IPS-20b (cell line): Measurements from ENCODE around the gene ZDHHC11.
"Not testable (repeated sequence)": the region's sequence is repeated elsewhere in the genome, so short reads cannot be mapped to it uniquely, and the experiment has no call there.

Experiments
- H3K27ac ChIP-seq: one replicate; pipeline ENCODE4 v1.5.1; 2013; ENCODE audit warnings: low read length
- H3K27me3 ChIP-seq: 2 replicates; pipeline ENCODE4 v1.6.1; 2013; ENCODE audit warnings: mild to moderate bottlenecking, low read length, inconsistent platforms; ENCODE audit not compliant: insufficient read depth
- H3K36me3 ChIP-seq: 2 replicates; pipeline ENCODE4 v1.6.1; 2013; ENCODE audit warnings: low read depth, mild to moderate bottlenecking, inconsistent platforms, low read length, moderate library complexity; ENCODE audit not compliant: insufficient read depth
- H3K4me1 ChIP-seq: 2 replicates; pipeline ENCODE4 v1.6.1; 2013; ENCODE audit warnings: mild to moderate bottlenecking, control low read depth, inconsistent platforms, low read length, moderate library complexity; ENCODE audit not compliant: insufficient read depth
- H3K4me3 ChIP-seq: 2 replicates; pipeline ENCODE4 v1.5.1; 2013; ENCODE audit warnings: mild to moderate bottlenecking, low read length, inconsistent platforms
- H3K9ac ChIP-seq: 2 replicates; pipeline ENCODE4 v1.6.1; 2013; ENCODE audit warnings: low read depth, mild to moderate bottlenecking, inconsistent platforms, low read length, moderate library complexity
- H3K9me3 ChIP-seq: 2 replicates; pipeline ENCODE4 v1.6.1; 2013; ENCODE audit warnings: mild to moderate bottlenecking, low read depth, low read length, inconsistent platforms; ENCODE audit not compliant: insufficient read depth

The ZDHHC11 gene

DNA sequence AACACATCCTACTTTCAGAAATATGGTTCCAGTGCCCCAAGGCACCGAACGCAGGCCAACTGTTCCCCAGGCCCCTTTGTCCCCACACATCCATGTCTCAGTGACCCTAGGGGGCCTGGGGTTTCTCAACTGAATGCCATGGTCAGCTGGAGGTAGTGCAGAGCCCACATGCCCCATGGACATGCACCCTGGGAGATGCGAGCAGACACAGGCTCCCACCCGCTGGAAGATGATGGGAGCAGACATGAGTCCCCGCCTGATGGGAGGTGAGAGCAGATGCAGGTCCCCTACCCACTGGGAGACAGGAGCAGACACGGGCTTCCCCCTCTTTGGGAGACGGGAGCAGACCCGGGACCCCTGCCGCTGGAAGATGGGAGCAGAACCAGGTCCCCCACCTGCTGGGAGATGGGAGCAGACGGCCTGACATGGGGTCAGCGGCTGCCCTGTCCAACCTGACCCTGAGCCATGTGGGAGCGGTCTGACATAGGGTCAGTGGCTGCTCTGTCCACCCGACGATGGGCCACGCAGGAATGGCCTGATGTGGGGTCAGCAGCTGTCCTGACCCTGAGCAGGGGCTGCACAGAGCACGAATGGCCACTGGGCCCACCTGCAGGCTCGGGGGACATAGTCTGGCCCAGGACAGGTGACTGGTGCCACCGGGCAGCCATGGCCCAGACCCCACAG is 84.7 kb downstream of the ZDHHC11 start:
- H3K9ac ChIP-seq = no peak overlapping the region
- no peaks in the 10 kb centered on the region for H3K4me1 ChIP-seq
- H3K27me3 ChIP-seq = no peaks in the 10 kb centered on the region
- no peaks in the 10 kb centered on the region for H3K36me3 ChIP-seq
- no peak overlapping the region for H3K4me3 ChIP-seq
- no peak overlapping the region for H3K27ac ChIP-seq
- H3K9me3 ChIP-seq = no peaks in the 10 kb centered on the region; the same call in 1 of the 2 replicates

DNA sequence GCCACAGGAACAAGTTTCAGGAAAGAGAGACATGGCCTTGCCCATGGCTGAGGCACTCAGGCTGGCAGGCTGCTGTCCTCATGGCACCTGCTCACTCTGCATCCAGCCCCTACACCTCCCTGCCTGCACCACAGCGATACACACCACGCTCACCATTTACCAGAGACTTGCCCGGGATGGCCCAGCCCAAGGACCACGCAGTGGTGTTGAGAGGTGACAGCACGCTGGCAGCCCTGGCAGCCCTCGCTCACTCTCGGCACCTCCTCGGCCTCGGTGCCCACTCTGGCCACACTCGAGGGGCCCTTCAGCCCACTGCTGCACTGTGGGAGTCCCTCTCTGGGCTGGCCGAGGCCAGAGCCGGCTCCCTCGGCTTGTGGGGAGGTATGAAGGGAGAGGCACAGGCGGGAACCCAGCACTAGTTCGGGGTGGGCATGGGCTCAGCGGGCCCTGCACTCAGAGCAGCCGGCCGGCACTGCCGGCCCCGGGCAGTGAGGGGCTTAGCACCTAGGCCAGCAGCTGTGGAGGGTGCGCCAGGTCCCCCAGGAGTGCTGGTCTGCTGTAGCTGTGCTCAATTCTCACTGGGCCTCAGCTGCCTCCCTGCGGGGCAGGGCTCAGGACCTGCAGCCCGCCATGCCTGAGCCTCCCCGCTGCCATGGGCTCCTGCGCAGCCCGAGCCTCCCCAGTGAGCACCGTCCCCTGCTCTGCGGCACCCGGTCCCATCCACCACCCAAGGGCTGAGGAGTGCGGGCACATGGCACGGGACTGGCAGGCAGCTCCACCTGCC is 86.6 kb downstream of the ZDHHC11 start:
- H3K27ac ChIP-seq = no peak overlapping the region
- H3K9ac ChIP-seq = no peak overlapping the region
- no peaks in the 10 kb centered on the region for H3K27me3 ChIP-seq
- no peaks in the 10 kb centered on the region for H3K36me3 ChIP-seq
- no peak overlapping the region for H3K4me3 ChIP-seq
- no peaks in the 10 kb centered on the region; the same call in 1 of the 2 replicates for H3K9me3 ChIP-seq
- no peaks in the 10 kb centered on the region for H3K4me1 ChIP-seq

DNA sequence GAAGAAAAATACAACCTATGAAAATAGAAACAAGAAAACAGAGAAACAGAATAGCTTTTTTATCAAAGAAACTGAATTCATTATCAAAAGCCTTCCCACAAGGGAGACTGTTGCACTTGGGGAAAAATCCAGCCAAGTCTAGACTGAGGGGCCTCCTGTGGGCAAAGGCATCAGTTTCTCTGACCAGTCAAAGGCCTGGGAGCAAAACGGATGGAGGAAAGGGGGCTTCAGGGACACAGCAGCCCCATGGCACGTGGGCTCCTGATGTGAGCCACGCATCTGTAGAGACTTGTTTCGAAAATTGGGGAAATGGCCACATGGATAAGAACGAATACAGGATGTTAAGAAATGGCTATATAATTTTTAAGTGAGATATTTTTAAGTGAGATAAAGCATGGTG is 87.4 kb downstream of the ZDHHC11 start:
- Histone ChIP-seq H3K27ac (no peak overlapping the region), H3K36me3 (no peaks in the 10 kb centered on the region), H3K4me1 (no peaks in the 10 kb centered on the region), H3K9me3 (no peaks in the 10 kb centered on the region; the same call in 1 of the 2 replicates), H3K4me3 (no peak overlapping the region), H3K27me3 (no peaks in the 10 kb centered on the region), H3K9ac (no peak overlapping the region)

DNA sequence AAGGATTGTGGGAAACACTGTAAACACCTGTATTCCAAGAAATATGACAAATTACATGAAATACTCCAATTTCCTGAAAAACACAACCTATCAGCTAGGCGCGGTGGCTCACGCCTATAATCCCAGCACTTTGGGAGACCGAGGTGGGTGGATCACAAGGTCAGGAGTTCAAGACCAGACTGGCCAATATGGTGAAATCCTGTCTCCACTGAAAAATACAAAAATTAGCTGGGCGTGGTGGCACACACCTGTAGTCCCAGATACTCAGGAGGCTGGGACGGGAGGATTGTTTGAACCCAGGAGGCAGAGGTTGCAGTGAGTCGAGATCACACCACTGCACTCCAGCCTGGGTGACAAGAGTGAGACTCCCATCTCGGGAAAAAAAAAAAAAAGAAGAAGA is 87.8 kb downstream of the ZDHHC11 start:
- H3K9me3 ChIP-seq, H3K4me1 ChIP-seq, H3K9ac ChIP-seq, H3K27me3 ChIP-seq, H3K4me3 ChIP-seq, H3K36me3 ChIP-seq, H3K27ac ChIP-seq: not testable (repeated sequence)

DNA sequence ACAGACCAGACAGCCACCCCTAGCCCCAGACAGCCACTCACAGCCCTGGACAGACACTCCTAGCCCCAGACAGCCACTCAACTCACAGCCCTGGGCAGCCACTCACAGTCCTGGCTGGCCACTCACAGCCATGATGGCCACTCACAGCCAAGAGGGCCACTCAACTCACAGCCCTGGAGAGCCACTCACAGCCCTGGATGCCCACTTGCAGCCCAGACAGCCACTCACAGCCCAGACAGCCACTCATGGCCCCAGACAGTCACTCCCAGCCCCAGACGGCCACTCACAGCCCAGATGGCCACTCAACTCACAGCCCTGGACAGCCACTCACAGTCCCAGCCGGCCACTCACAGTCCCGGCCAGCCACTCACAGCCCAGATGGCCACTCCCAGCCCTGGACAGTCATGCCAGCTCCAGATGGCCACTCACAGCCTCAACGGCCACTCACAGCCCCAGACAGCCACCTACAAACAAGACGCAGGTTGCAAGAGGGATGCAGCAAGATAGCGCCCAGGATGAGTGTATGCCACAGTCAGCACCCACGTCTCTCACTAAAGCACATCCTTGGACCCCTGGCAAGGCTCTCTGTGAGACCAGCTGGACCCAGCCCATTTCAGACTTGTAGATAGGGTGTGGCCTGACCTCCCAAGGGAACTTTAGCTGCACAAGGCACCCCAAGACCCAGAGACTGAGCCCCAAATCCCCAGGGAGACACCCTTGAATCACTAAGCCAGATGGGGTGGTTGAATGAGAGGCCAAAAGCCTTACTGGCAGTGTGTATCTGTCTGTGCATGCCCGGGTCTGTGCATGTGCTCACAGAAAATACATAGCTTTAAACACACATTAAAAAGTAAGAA is 88.7 kb downstream of the ZDHHC11 start:
- H3K9ac ChIP-seq = no peak overlapping the region
- H3K9me3 ChIP-seq = no peaks in the 10 kb centered on the region; the same call in 1 of the 2 replicates
- H3K27ac ChIP-seq = no peak overlapping the region
- H3K27me3 ChIP-seq = no peaks in the 10 kb centered on the region
- no peaks in the 10 kb centered on the region for H3K4me1 ChIP-seq
- no peaks in the 10 kb centered on the region for H3K36me3 ChIP-seq
- no peak overlapping the region for H3K4me3 ChIP-seq

DNA sequence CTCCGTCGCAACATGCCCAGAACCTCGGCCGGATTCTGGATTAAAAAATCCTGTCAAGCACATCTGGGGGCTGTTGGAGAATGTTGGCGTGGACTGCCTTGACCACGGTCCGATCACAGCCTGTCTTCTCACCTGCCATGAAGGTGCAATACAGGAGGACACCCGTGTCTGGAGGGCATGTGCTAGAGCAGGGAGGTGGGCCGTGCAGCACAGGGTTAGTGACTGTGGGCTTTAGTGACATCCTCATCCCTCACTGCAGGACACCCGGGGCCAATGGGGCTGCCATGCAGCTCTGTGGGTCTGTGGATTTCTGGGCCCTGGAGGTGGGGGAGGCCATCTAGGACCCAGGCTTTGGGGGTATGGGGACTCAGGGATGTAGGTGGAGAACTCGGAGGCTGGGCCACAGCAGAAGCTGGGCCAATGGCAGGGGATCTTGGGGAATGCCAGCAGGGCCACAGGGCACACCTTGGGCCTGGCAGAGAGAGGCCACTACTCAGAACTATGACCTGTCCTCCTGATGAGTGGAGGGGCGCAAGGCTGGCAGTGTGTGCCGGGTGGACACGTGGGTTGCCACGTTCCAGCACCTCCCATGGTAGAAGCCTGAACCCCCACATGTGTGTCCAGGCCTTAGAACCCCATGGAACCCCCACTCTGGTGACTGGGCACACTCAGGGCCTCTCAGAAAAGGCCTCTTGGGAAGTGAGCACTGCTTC is 89.6 kb downstream of the ZDHHC11 start:
- Histone ChIP-seq H3K9ac (no peak overlapping the region), H3K27ac (no peak overlapping the region), H3K4me3 (no peak overlapping the region), H3K36me3 (no peaks in the 10 kb centered on the region), H3K27me3 (no peaks in the 10 kb centered on the region), H3K4me1 (no peaks in the 10 kb centered on the region), H3K9me3 (no peaks in the 10 kb centered on the region; the same call in 1 of the 2 replicates)

DNA sequence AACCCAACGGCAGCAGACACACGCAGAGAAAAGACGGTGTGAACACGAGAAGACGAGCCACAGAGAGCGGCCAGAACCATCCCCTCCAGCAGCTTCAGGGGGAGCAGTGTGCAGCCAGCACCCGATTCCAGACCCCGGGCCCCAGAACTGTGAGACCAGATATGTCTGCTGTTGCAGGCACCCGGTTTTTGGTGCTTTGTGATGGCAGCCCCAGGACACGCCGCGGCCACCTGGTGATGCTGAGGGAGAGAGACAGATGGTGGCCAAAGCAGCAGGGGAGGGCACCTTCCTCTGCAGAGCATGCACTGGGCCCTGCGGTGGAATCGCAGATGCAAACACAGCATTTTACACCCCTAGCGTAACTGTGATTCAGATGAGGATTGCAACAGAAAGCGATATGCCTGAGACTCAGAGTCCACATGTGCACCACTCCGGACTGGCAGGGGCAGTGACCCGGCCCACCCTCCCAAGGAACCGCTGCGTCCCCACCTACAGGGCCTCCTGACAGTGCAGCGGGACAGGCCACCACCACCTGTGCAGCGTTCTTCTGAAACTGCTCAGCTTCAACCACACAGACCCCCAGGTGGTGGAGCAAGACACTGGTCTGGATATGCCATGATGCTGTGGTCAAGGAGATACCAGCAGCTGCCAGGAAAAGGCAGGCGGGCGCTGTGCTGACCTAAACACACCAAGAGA is 90.3 kb downstream of the ZDHHC11 start:
- no peak overlapping the region for H3K27ac ChIP-seq
- H3K4me3 ChIP-seq = no peak overlapping the region
- no peak overlapping the region for H3K9ac ChIP-seq
- H3K36me3 ChIP-seq = no peaks in the 10 kb centered on the region
- no peaks in the 10 kb centered on the region; the same call in 1 of the 2 replicates for H3K9me3 ChIP-seq
- H3K27me3 ChIP-seq = no peaks in the 10 kb centered on the region
- no peaks in the 10 kb centered on the region for H3K4me1 ChIP-seq

DNA sequence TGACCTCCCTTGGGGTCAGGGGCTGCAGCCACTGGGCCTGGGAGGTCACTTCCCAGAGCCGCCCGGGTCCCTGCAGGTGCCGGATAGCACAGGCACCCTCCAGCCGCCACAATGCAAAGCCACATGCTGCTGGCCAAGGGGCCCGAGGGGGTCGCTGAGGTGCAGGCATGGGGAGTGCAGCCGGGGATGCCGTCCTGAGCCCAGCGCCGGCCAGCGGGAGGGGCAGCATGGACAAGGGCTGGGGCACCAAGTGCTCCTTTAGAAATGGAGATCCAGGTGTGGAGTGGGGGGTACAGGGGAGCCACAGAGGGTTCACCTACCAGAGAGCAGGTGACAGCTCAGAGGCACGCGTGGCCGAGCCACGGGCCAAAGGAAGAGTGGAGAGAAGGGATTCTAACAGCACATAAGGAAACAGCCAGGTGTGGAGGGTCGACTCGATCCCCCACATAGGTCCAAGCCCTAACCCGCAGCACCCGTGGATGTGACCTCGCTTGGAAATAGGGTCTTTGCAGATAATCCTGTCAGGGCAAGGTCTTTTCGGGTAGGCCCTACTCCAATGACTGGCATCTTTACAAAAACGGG is 90.9 kb downstream of the ZDHHC11 start:
- Histone ChIP-seq H3K9ac (no peak overlapping the region), H3K4me1 (no peaks in the 10 kb centered on the region), H3K9me3 (no peaks in the 10 kb centered on the region), H3K27me3 (no peaks in the 10 kb centered on the region), H3K36me3 (no peaks in the 10 kb centered on the region), H3K4me3 (no peak overlapping the region), H3K27ac (no peak overlapping the region)

DNA sequence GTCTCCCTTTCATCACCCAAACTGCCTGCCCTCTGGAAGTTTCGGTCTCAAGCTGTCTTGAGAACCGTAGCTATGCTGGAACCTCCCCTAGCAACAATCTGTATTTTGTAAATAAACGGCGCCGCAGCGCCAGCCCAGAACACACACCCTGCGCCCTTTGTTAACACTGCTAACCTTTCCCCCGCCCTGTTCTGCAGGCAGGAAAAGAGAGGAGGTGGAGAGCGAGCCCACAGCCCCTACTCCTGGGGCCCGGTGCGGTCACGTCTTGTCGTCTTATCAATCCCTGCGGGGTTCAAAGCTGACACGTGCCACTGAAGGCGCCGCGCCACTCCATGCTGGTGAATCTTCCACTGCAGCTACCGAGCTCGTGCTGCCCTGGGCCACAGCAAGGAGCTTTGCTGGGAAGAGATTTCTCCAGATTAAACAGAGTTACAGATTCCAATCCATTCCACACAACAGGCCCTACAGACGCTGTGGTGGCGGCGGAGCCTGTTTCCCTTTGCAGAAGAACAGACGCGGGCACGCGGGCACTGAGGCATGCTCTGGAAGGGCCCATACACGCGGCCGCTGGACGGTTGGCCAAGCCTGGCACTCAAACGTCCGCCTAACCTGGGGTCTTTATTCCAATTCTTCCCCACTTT is 91.6 kb downstream of the ZDHHC11 start:
- Histone ChIP-seq H3K27me3 (no peaks in the 10 kb centered on the region), H3K9ac (no peak overlapping the region), H3K9me3 (no peaks in the 10 kb centered on the region), H3K27ac (no peak overlapping the region), H3K36me3 (no peaks in the 10 kb centered on the region), H3K4me1 (no peaks in the 10 kb centered on the region), H3K4me3 (no peak overlapping the region)

DNA sequence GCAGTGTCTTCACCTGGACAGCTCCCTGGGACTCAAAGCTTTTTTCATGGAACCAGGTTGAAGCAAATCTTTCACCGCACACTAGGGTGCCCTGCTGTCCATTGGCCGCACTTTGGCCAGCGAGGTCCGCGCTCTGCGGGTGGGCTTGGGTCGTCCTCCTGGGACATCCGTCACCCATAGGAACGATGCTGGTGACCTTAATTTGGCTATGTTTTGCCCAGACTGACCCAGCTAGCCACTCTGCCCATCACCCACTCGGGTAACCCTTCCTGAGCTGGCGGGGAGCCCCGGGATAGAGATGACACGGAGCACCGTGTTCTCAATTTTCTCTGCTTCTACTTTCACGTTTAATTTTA is 92.1 kb downstream of the ZDHHC11 start:
- Histone ChIP-seq H3K9me3 (no peaks in the 10 kb centered on the region), H3K27ac (no peak overlapping the region), H3K36me3 (no peaks in the 10 kb centered on the region), H3K27me3 (no peaks in the 10 kb centered on the region), H3K4me1 (no peaks in the 10 kb centered on the region), H3K4me3 (no peak overlapping the region), H3K9ac (no peak overlapping the region)
